Prostate gland (tissue), 2 donors: ENCODE measurements around the gene KDELR1. TPM values are rescaled to one million over a fixed set of nuclear protein-coding genes. Genes with fewer than 3 reads are reported as not detected.

Experiments
- DNase-seq: peaks from one replicate; pipeline ENCODE4 v3.0.0-alpha.2; 2019; ENCODE audit warnings: low spot score
- H3K27ac ChIP-seq, 2 donors: fragments of 200-600 bp; sonication (generic); 2 replicates each; pipeline ENCODE4 v1.5.1; 2017 to 2019
- H3K27me3 ChIP-seq: fragments of 200-600 bp; sonication (generic); replicated peaks from 2 replicates; pipeline ENCODE4 v1.5.1; 2019; ENCODE audit not compliant: insufficient read depth
- H3K36me3 ChIP-seq, 2 donors: fragments of 200-600 bp; sonication (generic); 1 replicate in 1 of 2; 2 replicates in 1 of 2; pipeline versions ENCODE4 v1.5.1 to v1.8.1; 2017 to 2019
- H3K4me1 ChIP-seq: fragments of 200-600 bp; sonication (generic); replicated peaks from 2 replicates; pipeline ENCODE4 v1.5.1; 2019
- H3K4me3 ChIP-seq, 2 donors: fragments of 200-600 bp; sonication (generic); 2 replicates each; pipeline ENCODE4 v1.5.1; 2017 to 2019
- H3K9me3 ChIP-seq: fragments of 200-600 bp; sonication (generic); 2 replicates; pipeline ENCODE4 v1.5.1; 2017
- CTCF ChIP-seq, 4 experiments: fragments of 200-600 bp in 2 of 4; fragments of 450-650 bp in 2 of 4; sonication (generic) in 2 of 4; IDR thresholded peaks; 1 replicate in 3 of 4; 2 replicates in 1 of 4; pipeline ENCODE4 v1.5.1; 2016 to 2019; ENCODE audit warnings: antibody characterized with exemption in 4 of 4, mild to moderate bottlenecking in 2 of 4, moderate library complexity in 2 of 4
- POLR2A ChIP-seq: fragments of 450-650 bp; IDR thresholded peaks from one replicate; pipeline ENCODE4 v1.6.1; 2016; ENCODE audit warnings: antibody characterized with exemption, mild to moderate bottlenecking
- POLR2AphosphoS5 ChIP-seq: sonication (generic); formaldehyde crosslinking; IDR thresholded peaks from one replicate; pipeline ENCODE4 v1.6.1; 2017; ENCODE audit warnings: antibody characterized with exemption
- WGBS: methylation state at CpG from one replicate; pipeline ENCODE4 v1.1.5; 2018; 5-methylcytosine and 5-hydroxymethylcytosine counted together
- intact Hi-C: fragments of 100-400 bp; cut with DNase I; formaldehyde crosslinking; loops from one replicate; pipeline ENCODE4 v1.14.2; 2022
- total RNA-seq, 2 donors: library from RNA; depleted of rRNA; stranded (reverse); fragments of >200 nt; gene quantifications; one replicate each; pipeline ENCODE4 v1.1.0, GENCODE V29; 2016

The KDELR1 gene
- total RNA-seq, 2 donors from 2014 or later = 153 to 179 TPM

DNA sequence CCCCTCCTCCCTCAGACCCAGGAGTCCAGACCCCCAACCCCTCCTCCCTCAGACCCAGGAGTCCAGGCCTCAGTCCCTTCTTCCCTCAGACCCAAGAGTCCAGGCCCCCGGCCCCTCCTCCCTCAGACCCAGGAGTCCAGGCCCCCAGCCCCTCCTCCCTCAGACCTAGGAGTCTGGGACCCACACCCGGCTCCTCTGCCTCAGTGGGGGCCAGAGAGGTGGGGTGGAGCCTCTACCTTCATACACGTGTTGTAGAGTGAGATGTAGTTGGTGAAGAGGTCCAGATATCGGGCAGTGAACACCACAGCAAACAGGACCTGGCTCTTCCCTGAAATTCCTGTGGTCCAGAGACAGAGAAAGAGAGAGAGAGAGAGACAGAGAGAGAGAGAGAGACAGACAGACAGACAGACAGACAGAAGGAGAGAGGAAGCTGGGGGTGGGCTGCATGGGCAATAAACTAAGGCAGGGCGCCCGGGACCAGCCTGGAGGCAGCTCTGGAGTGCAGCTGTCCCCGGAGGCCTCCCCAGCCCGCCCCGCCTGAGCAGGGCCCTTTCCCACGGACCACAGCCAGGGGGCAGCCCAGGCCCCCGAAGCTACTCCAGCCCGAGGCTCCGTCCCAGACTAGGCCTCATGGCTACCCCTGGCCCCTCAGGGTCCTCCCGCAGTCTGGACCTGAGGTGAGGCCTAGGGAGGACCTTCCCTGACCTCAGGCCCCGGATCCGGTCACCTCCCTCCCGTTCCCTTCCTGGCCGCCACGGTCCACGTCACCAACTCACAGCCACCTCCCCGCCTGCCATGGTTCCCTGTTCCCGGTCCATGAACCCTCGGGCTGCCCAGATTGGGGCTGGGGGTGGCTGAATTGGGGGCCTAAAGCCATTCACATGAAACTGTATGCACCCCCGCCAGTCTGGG is 907 bp downstream of the KDELR1 start:
- WGBS = under 1% methylated on average over 22 of the region's 24 CpGs
- peak overlapping the region; percentile 87 to 91 for H3K27ac ChIP-seq
- no peaks in the 10 kb centered on the region for H3K4me1 ChIP-seq
- H3K4me3 ChIP-seq = peak overlapping the region; percentile 81 to 89
- no peaks in the 10 kb centered on the region for H3K27me3 ChIP-seq
- no peaks in the 10 kb centered on the region for H3K9me3 ChIP-seq
- intact Hi-C loops = loop anchor here (2.0 kb wide), 1 partner anchor 70 kb away; a partner anchor contains a TSS
- TF ChIP-seq POLR2A (no peak), CTCF (IDR thresholded peaks at IDR 0.05) (peak; percentile 42 to 91 (median 79)), POLR2AphosphoS5 (peak; percentile 43)
- H3K36me3 ChIP-seq = peaks cover 0 to 3% of the 10 kb centered on the region in 2 donors
- DNase-seq = peak; percentile 52

DNA sequence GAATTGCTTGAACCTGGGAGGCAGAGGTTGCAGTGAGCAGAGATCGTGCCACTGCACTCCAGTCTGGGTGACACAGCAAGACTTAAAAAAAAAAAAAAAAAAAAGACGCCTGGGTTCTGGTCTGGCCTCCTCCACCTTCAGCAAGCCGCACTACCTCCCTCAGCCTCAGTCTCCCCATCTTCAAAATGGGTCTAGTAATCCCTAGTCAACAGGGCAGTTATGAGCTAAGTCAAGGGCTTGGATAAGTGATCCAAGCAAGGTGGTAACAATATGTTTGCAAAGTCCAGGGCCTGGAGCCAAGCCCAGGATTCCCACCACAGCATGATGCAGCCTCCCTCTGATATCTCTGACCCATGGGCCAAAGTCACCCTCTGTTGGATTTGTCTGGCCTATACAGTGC is 4.4 kb downstream of the KDELR1 start:
- 91% methylated on average over 3 of the region's 3 CpGs for WGBS
- no peak overlapping the region for H3K27ac ChIP-seq
- no peaks in the 10 kb centered on the region for H3K9me3 ChIP-seq
- no peak overlapping the region for H3K4me3 ChIP-seq
- no peak for TF ChIP-seq CTCF (IDR thresholded peaks at IDR 0.05)
- no peak for TF ChIP-seq POLR2AphosphoS5
- TF ChIP-seq POLR2A = no peak
- DNase-seq = no peak
- intact Hi-C loops = no loop called here
- H3K27me3 ChIP-seq = no peaks in the 10 kb centered on the region
- H3K4me1 ChIP-seq = no peaks in the 10 kb centered on the region
- peaks cover 7 to 21% of the 10 kb centered on the region in 2 donors for H3K36me3 ChIP-seq

DNA sequence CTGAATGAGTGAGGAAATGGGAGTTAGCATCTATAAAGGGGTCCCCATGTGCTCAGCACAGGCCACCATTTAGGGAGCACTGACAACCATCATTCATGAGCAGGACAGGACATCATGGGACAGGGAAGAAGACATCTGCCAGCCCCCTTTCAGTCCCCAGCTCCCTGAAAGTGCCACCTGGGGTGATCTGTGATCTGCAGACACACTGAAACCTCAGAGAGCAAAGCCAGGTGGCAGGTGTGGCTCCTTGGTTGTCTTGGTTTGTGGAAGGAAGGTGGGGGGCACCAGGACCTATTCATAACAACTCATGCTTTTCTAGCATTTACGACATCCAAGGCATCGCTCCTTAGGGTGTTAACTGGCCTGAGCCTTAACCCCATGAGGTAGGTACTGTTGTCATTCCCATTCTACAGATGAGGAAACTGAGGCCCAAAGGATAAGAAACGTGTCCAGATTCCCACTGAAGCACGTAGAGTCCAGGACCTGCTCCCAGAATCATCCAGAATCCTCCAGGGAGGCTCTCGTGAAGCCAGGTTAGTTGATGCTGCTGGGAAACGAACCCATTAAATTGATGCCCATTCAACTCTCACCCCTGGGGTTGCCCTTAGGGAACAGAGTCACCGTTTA is 5.8 kb downstream of the KDELR1 start:
- H3K27me3 ChIP-seq = no peaks in the 10 kb centered on the region
- H3K9me3 ChIP-seq = no peaks in the 10 kb centered on the region
- TF ChIP-seq POLR2A = no peak
- no peak for TF ChIP-seq POLR2AphosphoS5
- no peak for TF ChIP-seq CTCF (IDR thresholded peaks at IDR 0.05)
- peaks cover 7 to 21% of the 10 kb centered on the region in 2 donors for H3K36me3 ChIP-seq
- H3K4me3 ChIP-seq = no peak overlapping the region
- DNase-seq = no peak
- no peak overlapping the region for H3K27ac ChIP-seq
- no peaks in the 10 kb centered on the region for H3K4me1 ChIP-seq
- 94% methylated on average over 7 of the region's 7 CpGs for WGBS
- intact Hi-C loops = no loop called here

DNA sequence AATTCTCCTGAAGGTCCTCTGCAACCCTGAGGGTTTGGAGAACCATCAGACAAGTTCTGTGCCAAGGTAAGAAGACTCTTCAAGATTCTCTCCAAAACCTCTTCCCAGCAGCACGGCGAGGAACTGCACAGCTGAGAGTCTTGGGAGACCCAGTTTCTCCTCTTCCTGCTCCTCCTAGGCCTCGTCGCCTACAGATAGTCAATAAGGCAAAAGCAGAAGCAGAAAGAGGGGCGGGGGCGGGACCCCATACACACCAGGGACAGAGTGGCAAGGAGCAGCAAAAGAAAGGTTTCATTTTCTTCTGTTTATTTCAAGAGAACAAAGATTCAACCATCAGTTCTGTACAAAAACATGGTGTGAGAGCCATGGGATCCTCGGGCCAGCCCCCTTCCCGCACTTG is 9.1 kb downstream of the KDELR1 start:
- TF ChIP-seq POLR2AphosphoS5 (no peak), CTCF (IDR thresholded peaks at IDR 0.05) (no peak), POLR2A (no peak)
- no peak for DNase-seq
- Histone ChIP-seq H3K27me3 (no peaks in the 10 kb centered on the region), H3K4me3 (no peak overlapping the region), H3K27ac (no peak overlapping the region), H3K36me3 (peaks cover 7 to 21% of the 10 kb centered on the region in 2 donors), H3K9me3 (no peaks in the 10 kb centered on the region), H3K4me1 (no peaks in the 10 kb centered on the region)
- WGBS = 87% methylated on average over 8 of the region's 8 CpGs
- intact Hi-C loops = no loop called here
